Inflammatory macrophage treated with lipopolysaccharide for 1 hour (primary cell): Measurements from ENCODE around the gene DPH2.
A peak's percentile ranks its signal among the peaks of the same experiment; 100 is the strongest.

Experiments used
- DNase-seq, 2 donors: peaks; one replicate each; pipeline ENCODE4 v3.0.0-alpha.2; 2020 to 2022

The DPH2 gene

GRCh38 chr1:43969746-43970466, at the start of gene DPH2:
Gene DPH2 (plus strand): TSS chr1:43970010. CDS start chr1:43970176, 166 bp downstream.
- peak; percentile 96 to 97 for DNase-seq

DNA sequence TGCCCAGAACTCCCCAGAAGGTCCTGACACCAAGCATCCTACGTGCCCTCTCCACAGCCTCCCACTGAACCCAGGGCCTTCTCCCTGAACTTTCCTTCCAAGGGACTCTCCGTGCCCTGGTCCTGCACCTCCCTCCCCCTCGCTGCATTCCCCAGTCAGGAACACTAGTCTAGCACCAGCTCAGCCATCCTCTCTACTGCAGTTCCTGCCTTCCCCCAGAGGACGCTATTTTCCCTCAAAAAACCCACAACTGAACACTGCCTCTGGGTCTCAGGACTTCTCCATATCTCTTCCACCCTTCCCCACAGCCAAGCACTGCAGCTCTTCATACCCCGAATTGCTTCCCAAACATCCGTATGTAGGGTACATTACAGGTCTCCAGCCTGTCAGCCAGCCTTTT, 48.8 kb upstream of the DPH2 start:
- DNase-seq: no peak

DNA sequence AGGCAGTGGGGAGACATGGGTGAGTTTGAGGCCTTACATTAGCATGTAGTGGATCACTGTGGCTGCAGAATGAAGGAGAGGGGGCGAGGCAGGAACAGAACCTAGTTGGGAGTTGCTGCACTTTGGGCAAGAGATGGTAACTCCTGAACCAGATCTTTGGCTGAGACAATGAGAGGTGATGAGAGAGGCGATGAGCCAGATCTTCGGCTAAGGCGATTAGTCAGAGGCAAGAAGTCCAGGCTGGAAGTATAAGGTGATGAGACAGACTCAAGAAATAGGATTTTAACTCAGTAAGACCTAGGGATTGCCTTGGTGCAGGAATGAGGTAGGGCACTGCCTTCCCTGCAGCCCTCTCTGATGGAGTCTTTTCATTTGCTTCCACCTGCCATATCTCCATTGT, 45.3 kb upstream of the DPH2 start:
- DNase-seq: no peak

- no peak for DNase-seq
These were observed 44.0 kb upstream of the DPH2 start for GRCh38 chr1:43925846-43926245.

- no peak for DNase-seq
These were observed 39.5 kb upstream of the DPH2 start for GRCh38 chr1:43930168-43930948.

- no peak for DNase-seq
These were observed 38.9 kb upstream of the DPH2 start for GRCh38 chr1:43930949-43931275.

DNA sequence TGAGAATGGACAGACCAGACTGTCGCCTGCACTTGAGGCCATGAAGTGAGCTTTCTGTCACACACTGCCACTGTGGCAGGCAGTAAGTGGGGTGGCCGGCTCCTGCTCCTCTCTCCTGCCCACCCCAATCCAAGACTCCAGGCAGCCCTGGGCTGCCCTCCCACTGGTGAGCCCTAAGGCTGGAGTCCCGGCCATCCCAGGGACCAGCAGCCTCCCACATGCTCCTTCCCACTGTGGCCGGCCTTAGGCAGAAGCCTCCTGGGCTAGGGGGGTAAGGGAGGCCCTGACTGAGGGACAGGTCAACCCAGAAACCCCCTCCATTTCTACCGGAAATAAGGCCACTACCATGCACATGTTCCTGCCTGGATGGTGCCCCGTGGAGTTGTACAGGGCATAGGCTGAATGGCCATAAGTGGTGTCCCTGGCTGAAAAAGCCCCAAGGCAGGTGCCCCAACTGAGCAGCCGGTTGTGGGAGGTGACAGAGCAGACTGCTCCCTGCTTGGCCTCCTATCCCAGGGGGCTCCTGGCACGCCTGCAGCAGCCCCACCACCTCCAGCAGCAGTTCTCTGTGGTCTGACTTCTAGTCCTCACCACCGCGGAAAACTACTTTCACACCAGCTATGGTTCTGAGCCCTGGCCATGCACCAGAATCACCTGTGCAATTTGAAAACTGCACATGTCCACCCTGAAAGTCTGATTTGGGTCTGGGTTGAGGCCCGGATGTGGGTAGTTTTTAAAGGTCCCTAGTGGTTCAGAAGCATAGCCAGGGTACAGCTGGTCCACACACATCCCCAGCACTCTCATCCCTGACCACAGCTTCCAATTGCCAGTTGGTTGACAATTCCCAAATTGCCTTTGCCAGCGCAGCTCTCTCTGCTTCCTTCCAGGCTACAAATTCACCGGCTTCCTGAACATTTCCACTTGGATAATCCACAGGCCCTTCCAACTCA, 37.8 kb upstream of the DPH2 start:
- no peak for DNase-seq

GRCh38 chr1:43932786-43933385, 36.9 kb upstream of the DPH2 start:
- no peak for DNase-seq

DNA sequence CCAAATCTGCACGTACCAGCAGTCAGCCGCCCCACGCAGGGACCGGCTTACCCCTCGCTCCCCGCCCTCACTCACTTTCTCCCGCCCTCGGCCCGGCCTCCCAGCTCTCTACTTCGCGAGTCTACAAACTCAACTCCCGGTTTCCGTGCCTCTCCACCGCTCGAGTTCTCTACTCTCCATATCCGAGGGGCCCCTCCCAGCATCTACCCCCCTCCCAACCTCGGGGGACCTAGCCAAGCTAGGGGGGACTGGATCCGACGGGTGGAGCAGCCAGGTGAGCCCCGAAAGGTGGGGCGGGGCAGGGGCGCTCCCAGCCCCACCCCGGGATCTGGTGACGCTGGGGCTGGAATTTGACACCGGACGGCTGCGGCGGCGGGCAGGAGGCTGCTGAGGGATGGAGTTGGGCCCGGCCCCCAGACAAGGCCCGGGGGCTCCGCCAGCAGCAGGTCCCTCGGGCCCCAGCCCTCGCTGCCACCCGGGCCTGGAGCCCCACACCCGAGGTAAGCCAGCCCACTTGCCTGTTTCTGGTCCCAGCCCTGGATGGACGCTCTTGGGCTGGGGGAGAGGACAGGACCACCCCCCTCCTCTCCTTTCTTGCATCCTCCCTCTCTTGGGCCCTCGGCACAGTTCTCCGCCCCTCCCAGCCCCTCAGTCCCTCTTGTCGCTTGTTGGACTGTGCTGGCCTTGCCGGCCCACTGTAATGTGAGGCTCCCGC, 36.3 kb upstream of the DPH2 start, which contains the start of gene ARTN:
Gene ARTN (plus strand): TSS at position 416 of the 715 bp plus-strand sequence. CDS start 1,856 bp downstream, outside the sequence.
- DNase-seq: no peak

DNA sequence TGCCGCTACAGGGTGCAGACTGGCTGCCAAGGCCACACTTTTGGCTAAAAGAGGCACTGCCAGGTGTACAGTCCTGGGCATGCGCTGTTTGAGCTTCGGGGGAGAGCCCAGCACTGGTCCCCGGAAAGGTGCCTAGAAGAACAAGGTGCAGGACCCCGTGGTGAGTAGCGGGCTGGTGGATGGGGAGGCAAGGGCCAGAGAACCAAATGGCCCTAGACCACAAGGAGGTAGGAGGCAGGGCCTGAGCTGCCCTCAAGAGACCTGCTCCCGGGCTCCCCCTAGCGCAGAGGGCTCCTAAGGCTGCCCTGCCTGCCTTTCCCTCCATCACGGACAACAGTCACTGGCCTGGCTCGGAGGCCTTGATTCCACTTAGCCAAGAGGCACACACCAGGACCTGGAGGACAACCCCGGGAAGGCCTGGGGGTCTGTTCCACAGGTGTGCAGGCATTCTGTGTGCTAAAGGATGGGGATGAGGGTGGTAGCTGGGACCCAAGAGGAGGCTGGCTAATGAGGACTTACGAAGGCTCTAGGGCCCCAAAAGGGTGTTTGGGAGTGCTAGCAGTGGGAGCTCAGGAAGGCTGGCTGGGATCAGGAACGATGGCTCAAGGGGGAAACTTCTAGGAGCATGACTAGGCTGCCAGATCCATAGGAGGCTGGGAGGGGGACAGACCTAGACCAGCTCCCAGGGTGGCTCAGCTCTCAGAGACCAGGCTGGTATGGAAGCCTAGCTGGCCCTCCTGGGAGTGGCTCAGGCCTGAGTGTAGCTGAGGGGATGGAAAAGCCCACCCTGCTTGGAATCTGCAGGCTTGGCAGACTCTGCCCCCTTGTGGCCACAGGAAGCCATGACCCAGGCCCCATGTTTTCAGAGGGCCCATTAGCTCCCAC, 35.5 kb upstream of the DPH2 start:
- DNase-seq: peak; percentile 39 to 78

DNA sequence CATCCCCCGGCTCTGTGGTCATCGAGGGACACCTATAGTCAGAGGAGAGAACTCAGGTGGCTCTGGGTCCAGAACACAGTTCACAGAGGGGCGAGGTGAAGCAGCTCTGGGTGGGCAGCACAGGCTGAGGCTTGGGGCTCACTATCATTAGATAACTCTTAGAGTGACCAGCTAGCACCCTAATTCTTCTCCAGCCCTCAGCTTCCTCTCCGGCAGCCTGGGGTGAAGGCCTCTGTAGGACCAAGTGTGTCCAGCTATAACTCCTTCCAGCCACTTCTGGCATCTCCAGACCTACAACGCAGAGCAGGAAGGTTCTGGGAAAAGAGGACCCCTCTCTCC, 34.9 kb upstream of the DPH2 start:
- no peak for DNase-seq

- no peak for DNase-seq
These were observed 33.9 kb upstream of the DPH2 start for GRCh38 chr1:43935711-43936427.

- DNase-seq: peak; percentile 33
These were observed 33.2 kb upstream of the DPH2 start for GRCh38 chr1:43936431-43937151.

GRCh38 chr1:43937179-43937865, 32.5 kb upstream of the DPH2 start:
- DNase-seq: no peak

- DNase-seq: no peak
These were observed 31.4 kb upstream of the DPH2 start for GRCh38 chr1:43938383-43938782.

DNA sequence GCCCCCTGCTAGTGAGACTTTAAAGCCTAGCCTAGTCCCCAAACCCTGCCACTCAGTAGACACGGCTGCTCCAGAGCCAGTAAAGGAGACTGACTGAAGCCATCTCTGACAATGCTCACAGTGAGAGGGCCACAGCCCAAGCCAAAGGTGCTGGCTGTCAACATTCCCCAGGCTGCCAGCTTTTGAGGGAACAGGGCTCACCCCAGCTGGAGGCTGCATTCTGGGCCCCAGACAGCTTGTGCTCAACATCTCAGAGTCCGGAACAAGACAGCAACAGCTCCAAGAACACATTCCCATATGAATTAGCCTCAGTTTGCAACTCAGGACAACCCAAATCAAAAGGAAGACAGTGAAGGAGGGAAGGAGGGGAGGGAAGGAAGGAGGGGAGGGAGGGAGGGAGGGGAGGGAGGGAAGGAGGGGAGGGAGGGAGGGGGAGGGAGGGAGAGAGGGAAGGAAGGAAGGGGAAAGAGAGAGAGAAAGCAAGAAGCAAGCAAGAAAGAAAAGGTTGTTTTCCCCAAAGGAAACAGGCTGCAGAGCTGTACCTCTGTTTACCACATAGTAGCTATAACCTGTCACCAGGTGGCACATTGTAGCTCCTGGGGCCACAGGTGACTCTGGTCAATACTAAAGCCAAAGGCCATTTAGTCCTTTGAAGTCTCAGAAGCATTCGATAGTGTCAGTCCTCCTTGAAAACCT, 30.8 kb upstream of the DPH2 start:
- no peak for DNase-seq

DNA sequence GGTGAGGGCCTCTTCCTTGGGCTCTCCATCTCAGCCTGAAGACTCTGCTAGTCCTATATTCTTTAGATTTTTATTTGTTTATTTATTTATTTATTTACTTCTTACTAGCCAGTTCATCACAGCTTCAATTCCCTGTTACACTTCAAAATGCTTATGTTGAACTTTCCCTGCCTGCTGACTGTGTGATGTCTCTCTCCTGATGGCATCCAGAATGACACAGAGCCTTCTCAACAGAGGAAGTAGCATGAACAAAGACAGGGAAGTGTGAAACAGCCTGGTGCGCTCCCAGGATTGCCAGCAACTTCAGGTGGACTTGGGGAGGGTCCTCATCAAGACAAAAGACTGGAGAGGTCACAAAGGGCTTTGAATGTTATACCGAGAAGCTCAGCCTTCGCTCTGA, 27.4 kb upstream of the DPH2 start:
- DNase-seq: peak in 1 of 2 donors; percentile 21

DNA sequence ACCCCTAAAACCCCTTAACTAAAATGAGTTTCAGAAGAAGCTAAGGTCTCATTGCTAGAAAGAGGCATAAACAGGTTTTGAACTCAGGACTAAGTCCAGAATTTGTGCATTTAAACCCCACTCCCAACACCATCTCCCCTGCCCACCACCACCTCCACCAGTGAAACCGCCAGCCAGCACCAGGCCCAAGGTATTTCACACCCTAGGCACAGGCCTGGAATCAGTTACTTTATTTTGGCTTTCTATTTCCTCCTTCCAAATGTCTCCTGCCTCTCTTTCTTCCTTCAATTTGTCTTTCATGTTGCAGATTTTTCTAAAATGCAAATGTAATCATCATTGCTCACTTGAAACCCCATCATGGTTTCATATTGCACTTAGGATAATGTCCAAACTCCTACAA, 24.9 kb upstream of the DPH2 start:
- DNase-seq: no peak
